Calu3 (cell line): ENCODE measurements around the gene RBM34. TPM values are rescaled to one million over a fixed set of nuclear protein-coding genes. Genes with fewer than 3 reads are reported as not detected.
"Not testable (repeated sequence)": the region's sequence is repeated elsewhere in the genome, so short reads cannot be mapped to it uniquely, and the experiment has no call there.

Experiments
- BruUV-seq: library from RNA; stranded (reverse); fragments of 400-500 nt; replicated peaks from 2 replicates; lab custom pipeline; 2021; lab: Mats Ljungman, UMichigan
- CTCF ChIA-PET: fragments of 300-600 bp; sonication (Branson Sonifier 250); formaldehyde crosslinking; loops from one replicate; lab custom pipeline; 2022; ENCODE audit warnings: antibody characterized with exemption; lab: Charles Lee
- DNase-seq: peaks from one replicate; pipeline ENCODE4 v3.0.0; 2022
- H3K27ac Mint-ChIP-seq: one replicate; pipeline ENCODE4 v1.8.0; 2022; ENCODE audit warnings: mixed read lengths; ENCODE audit not compliant: unreplicated experiment
- H3K27me3 Mint-ChIP-seq: one replicate; pipeline ENCODE4 v1.8.0; 2022; ENCODE audit warnings: mixed read lengths; ENCODE audit not compliant: unreplicated experiment
- H3K36me3 Mint-ChIP-seq: one replicate; pipeline ENCODE4 v1.8.0; 2022; ENCODE audit warnings: mild to moderate bottlenecking, moderate library complexity, mixed read lengths; ENCODE audit not compliant: insufficient read depth, unreplicated experiment
- H3K4me1 Mint-ChIP-seq: one replicate; pipeline ENCODE4 v1.8.0; 2022; ENCODE audit warnings: mild to moderate bottlenecking, low read depth, mixed read lengths; ENCODE audit not compliant: unreplicated experiment
- H3K4me3 Mint-ChIP-seq: one replicate; pipeline ENCODE4 v1.8.0; 2022; ENCODE audit warnings: mild to moderate bottlenecking, low read depth, moderate library complexity, mixed read lengths; ENCODE audit not compliant: unreplicated experiment
- H3K9me3 Mint-ChIP-seq: one replicate; pipeline ENCODE4 v1.8.0; 2022; ENCODE audit warnings: low read depth, mixed read lengths; ENCODE audit not compliant: unreplicated experiment
- intact Hi-C: fragments of 100-400 bp; cut with micrococcal nuclease; formaldehyde crosslinking; loops from one replicate; pipeline ENCODE4 v1.10.0; 2022; ENCODE audit not compliant: unreplicated experiment
- total RNA-seq: library from RNA; stranded (reverse); gene quantifications from 2 replicates; pipeline ENCODE4 v1.2.3, GENCODE V29; 2022
- TF ChIP-seq, protein P1 (sequence below): fragments of 200-600 bp; IDR thresholded peaks from one replicate; pipeline ENCODE4 v1.8.0; 2022; ENCODE audit warnings: antibody characterized with exemption; ENCODE audit not compliant: unreplicated experiment

Gene RBM34
- total RNA-seq, 1 experiment from 2014 or later: 79.8 TPM

- BruUV-seq: no TSS peak
- intact Hi-C loops: no loop called here
- Mint-ChIP-seq H3K27ac (no peak overlapping the region), H3K36me3 (peaks cover 4% of the 10 kb centered on the region), H3K4me1 (no peaks in the 10 kb centered on the region), H3K9me3 (no peaks in the 10 kb centered on the region), H3K4me3 (no peak overlapping the region), H3K27me3 (no peaks in the 10 kb centered on the region)
- CTCF ChIA-PET: no interaction called here
- no peak for DNase-seq
- TF ChIP-seq, protein P1, sequence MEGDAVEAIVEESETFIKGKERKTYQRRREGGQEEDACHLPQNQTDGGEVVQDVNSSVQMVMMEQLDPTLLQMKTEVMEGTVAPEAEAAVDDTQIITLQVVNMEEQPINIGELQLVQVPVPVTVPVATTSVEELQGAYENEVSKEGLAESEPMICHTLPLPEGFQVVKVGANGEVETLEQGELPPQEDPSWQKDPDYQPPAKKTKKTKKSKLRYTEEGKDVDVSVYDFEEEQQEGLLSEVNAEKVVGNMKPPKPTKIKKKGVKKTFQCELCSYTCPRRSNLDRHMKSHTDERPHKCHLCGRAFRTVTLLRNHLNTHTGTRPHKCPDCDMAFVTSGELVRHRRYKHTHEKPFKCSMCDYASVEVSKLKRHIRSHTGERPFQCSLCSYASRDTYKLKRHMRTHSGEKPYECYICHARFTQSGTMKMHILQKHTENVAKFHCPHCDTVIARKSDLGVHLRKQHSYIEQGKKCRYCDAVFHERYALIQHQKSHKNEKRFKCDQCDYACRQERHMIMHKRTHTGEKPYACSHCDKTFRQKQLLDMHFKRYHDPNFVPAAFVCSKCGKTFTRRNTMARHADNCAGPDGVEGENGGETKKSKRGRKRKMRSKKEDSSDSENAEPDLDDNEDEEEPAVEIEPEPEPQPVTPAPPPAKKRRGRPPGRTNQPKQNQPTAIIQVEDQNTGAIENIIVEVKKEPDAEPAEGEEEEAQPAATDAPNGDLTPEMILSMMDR: no peak
Observed at GRCh38 chr1:235203428-235203827, 42.4 kb upstream of the RBM34 start.

DNA sequence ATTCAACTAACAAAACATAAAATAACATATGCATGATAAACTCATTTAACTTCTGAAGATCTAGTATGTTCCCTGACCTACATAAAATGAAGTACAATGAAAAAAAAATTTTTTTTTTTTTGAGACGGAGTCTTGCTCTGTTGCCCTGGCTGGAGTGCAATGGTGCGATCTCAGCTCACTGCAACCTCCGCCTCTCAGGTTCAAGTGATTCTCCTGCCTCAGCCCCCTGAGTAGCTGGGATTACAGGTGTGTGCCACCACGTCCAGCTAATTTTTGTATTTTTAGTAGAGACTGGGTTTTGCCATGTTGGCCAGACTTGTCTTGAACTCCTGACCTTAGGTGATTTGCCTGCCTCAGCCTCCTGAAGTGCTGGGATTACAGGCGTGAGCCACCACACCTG, 41.4 kb upstream of the RBM34 start:
- H3K27ac Mint-ChIP-seq, H3K36me3 Mint-ChIP-seq, BruUV-seq, DNase-seq, H3K4me3 Mint-ChIP-seq, H3K4me1 Mint-ChIP-seq, H3K27me3 Mint-ChIP-seq, intact Hi-C loops, H3K9me3 Mint-ChIP-seq, CTCF ChIA-PET: not testable (repeated sequence)

GRCh38 chr1:235199441-235199840, 38.4 kb upstream of the RBM34 start:
- CTCF ChIA-PET: no interaction called here
- no peaks in the 10 kb centered on the region for H3K9me3 Mint-ChIP-seq
- BruUV-seq: no TSS peak

GRCh38 chr1:235190431-235190830, 29.4 kb upstream of the RBM34 start:
- H3K4me3 Mint-ChIP-seq: no peak overlapping the region
- H3K36me3 Mint-ChIP-seq: peaks cover 35% of the 10 kb centered on the region
- H3K27ac Mint-ChIP-seq: no peak overlapping the region
- CTCF ChIA-PET: interaction anchor here (0.6 to 0.7 kb wide), 2 partner anchors 85 to 818 kb away, joined by 3 to 6 read pairs; no protein-coding TSS in a partner anchor
- TF ChIP-seq, protein P1: no peak
- no TSS peak for BruUV-seq
- no peaks in the 10 kb centered on the region for H3K27me3 Mint-ChIP-seq
- H3K9me3 Mint-ChIP-seq: no peaks in the 10 kb centered on the region
- intact Hi-C loops: no loop called here
- no peak for DNase-seq
- H3K4me1 Mint-ChIP-seq: no peaks in the 10 kb centered on the region

More at GRCh38 chr1:235199441-235199840, 38.4 kb upstream of the RBM34 start:
- H3K27ac Mint-ChIP-seq: peak overlapping the region; percentile 12
- H3K4me1 Mint-ChIP-seq: no peaks in the 10 kb centered on the region
- DNase-seq: no peak
- no peaks in the 10 kb centered on the region for H3K27me3 Mint-ChIP-seq
- peaks cover 15% of the 10 kb centered on the region for H3K36me3 Mint-ChIP-seq
- TF ChIP-seq, protein P1: no peak
- H3K4me3 Mint-ChIP-seq: no peak overlapping the region
- intact Hi-C loops: no loop called here

GRCh38 chr1:235187316-235187715, 26.3 kb upstream of the RBM34 start:
- BruUV-seq: no TSS peak
- DNase-seq: no peak
- intact Hi-C loops: no loop called here
- H3K4me3 Mint-ChIP-seq: no peak overlapping the region
- no peaks in the 10 kb centered on the region for H3K4me1 Mint-ChIP-seq
- H3K27me3 Mint-ChIP-seq: no peaks in the 10 kb centered on the region
- TF ChIP-seq, protein P1: no peak
- no peak overlapping the region for H3K27ac Mint-ChIP-seq
- H3K9me3 Mint-ChIP-seq: no peaks in the 10 kb centered on the region
- H3K36me3 Mint-ChIP-seq: peaks cover 9% of the 10 kb centered on the region
- CTCF ChIA-PET: no interaction called here
